Adrenal gland (tissue), 12 donors: Measurements from ENCODE around the gene RASD2. TPM values are rescaled to one million over a fixed set of nuclear protein-coding genes. Genes with fewer than 3 reads are reported as not detected.

ENCODE experiments used
- DNase-seq, 7 donors: peaks; one replicate each; pipeline ENCODE4 v3.0.0-alpha.2; 2019 to 2020
- H3K27ac ChIP-seq, 5 donors: fragments of 200-600 bp; sonication (generic) in 4 of 5; 1 replicate in 3 of 5; 2 replicates in 2 of 5; pipeline versions ENCODE4 v1.5.1 to v1.8.0; 2016 to 2020; ENCODE audit warnings: mild to moderate bottlenecking in 1 of 5
- H3K27me3 ChIP-seq: fragments of 200-600 bp; 2 replicates; pipeline ENCODE4 v1.8.0; 2021
- H3K36me3 ChIP-seq, 2 donors: fragments of 200-600 bp; replicated peaks in 1 of 2; 1 replicate in 1 of 2; 2 replicates in 1 of 2; pipeline versions ENCODE4 v1.5.1 to v1.8.0; 2018 to 2022
- H3K4me1 ChIP-seq, 2 donors: fragments of 200-600 bp; replicated peaks in 1 of 2; 1 replicate in 1 of 2; 2 replicates in 1 of 2; pipeline versions ENCODE4 v1.5.1 to v1.8.0; 2018 to 2021
- H3K4me3 ChIP-seq, 4 donors: fragments of 200-600 bp; sonication (generic) in 3 of 4; one replicate each; pipeline ENCODE4 v1.5.1; 2016 to 2018
- H3K9me3 ChIP-seq, 3 donors: fragments of 200-600 bp; sonication (generic) in 1 of 3; replicated peaks in 1 of 3; 1 replicate in 2 of 3; 2 replicates in 1 of 3; pipeline versions ENCODE4 v1.5.1 to v1.8.0; 2016 to 2021
- CTCF ChIP-seq, 6 experiments: fragments of 450-650 bp in 4 of 6; fragments of 200-600 bp in 2 of 6; sonication (generic) in 1 of 6; IDR thresholded peaks; 1 replicate in 5 of 6; 2 replicates in 1 of 6; pipeline versions ENCODE4 v1.5.1 to v1.8.0; 2016 to 2021; ENCODE audit warnings: antibody characterized with exemption in 6 of 6, mild to moderate bottlenecking in 2 of 6, moderate library complexity in 1 of 6
- POLR2A ChIP-seq, 2 donors: fragments of 450-650 bp; IDR thresholded peaks; one replicate each; pipeline ENCODE4 v1.6.1; 2017; ENCODE audit warnings: antibody characterized with exemption in 2 of 2, mild to moderate bottlenecking in 2 of 2, moderate library complexity in 1 of 2
- WGBS, 4 donors: extraction: QIAGEN DNeasy Blood & Tissue Kit in 2 of 4; methylation state at CpG; one replicate each; pipeline versions ENCODE4 v1.1.5 to v1.1.7; 2013 to 2017; 5-methylcytosine and 5-hydroxymethylcytosine counted together
- intact Hi-C, 2 donors: fragments of 100-400 bp; cut with DNase I; formaldehyde crosslinking; loops; one replicate each; pipeline versions ENCODE4 v1.14.1 to v1.15.0; 2022 to 2023
- polyA plus RNA-seq, 3 donors: library from polyadenylated mRNA; stranded (reverse); fragments of 200-250 nt in 2 of 3; fragments of 350-450 nt in 1 of 3; fragmentation: Illumina TruSeq in 1 of 3; extraction: RNeasy Lipid Tissue Mini Kit (QIAGEN cat#74804) in 1 of 3; gene quantifications; one replicate each; pipeline ENCODE4 v1.2.3, GENCODE V29; 2013 to 2014
- total RNA-seq, 9 donors: library from RNA; depleted of rRNA in 4 of 9; stranded (reverse); fragments of >200 nt in 4 of 9; fragments of 120-200 nt in 1 of 9; fragmentation: NEBNext Ultra II Directional in 1 of 9; extraction: Animal tissue kit (Norgen Biotek cat#: 25700) in 1 of 9; gene quantifications; one replicate each; pipeline versions ENCODE4 v1.1.0 to v1.2.4, GENCODE V29; 2013 to 2023
- donor health status: healthy with polysubstance abuse.
- donor health status: Bipolar disorder and iron deficiency.
- donor health status: DM: yes; HTN: yes; CAD: no.
- donor health status: DM: no; HTN: no; CAD: no.
- donor health status: DM: no; HTN: no; CAD: no.
- donor health status: DM: yes; HTN: yes; CAD: no.

RASD2 gene
- total and polyA plus RNA-seq, 12 donors: 0.06 to 10.4 (median 3.4) TPM

- TF ChIP-seq CTCF (IDR thresholded peaks at IDR 0.05) (no peak), POLR2A (IDR thresholded peaks at IDR 0.05) (no peak)
- H3K27me3 ChIP-seq: no peaks in the 10 kb centered on the region
- H3K27ac ChIP-seq: no peak overlapping the region
- H3K4me1 ChIP-seq: no peaks in the 10 kb centered on the region
- intact Hi-C loops: no loop called here
- DNase-seq: no peak
- no peak overlapping the region for H3K4me3 ChIP-seq
- WGBS, 4 donors: 67 to 85% (median 77%) methylated on average over 2 of the region's 2 CpGs
- no peaks in the 10 kb centered on the region for H3K36me3 ChIP-seq
- no peaks in the 10 kb centered on the region for H3K9me3 ChIP-seq
Observed at GRCh38 chr22:35559354-35560005, 18.8 kb downstream of the RASD2 start.

GRCh38 chr22:35560366-35560765 lies 19.7 kb downstream of the RASD2 start:
- no peak for DNase-seq
- Histone ChIP-seq H3K9me3 (no peaks in the 10 kb centered on the region), H3K36me3 (no peaks in the 10 kb centered on the region), H3K27me3 (no peaks in the 10 kb centered on the region), H3K4me1 (no peaks in the 10 kb centered on the region), H3K27ac (no peak overlapping the region), H3K4me3 (no peak overlapping the region)
- 69 to 78% (median 75%) methylated on average over 5 of the region's 5 CpGs for WGBS, 4 donors
- no peak for TF ChIP-seq POLR2A (IDR thresholded peaks at IDR 0.05)
- TF ChIP-seq CTCF (IDR thresholded peaks at IDR 0.05): no peak
- intact Hi-C loops: no loop called here

- intact Hi-C loops: no loop called here
- Histone ChIP-seq H3K36me3 (no peaks in the 10 kb centered on the region), H3K9me3 (no peaks in the 10 kb centered on the region), H3K4me1 (no peaks in the 10 kb centered on the region), H3K4me3 (no peak overlapping the region), H3K27me3 (no peaks in the 10 kb centered on the region), H3K27ac (no peak overlapping the region)
- WGBS, 4 donors: 79 to 89% (median 85%) methylated on average over 1 of the region's 1 CpG
- TF ChIP-seq CTCF (IDR thresholded peaks at IDR 0.05) (no peak), POLR2A (IDR thresholded peaks at IDR 0.05) (no peak)
- no peak for DNase-seq
Observed at GRCh38 chr22:35560824-35561223, 20.2 kb downstream of the RASD2 start.

GRCh38 chr22:35561796-35562526 lies 21.3 kb downstream of the RASD2 start:
- DNase-seq: no peak
- H3K27me3 ChIP-seq: no peaks in the 10 kb centered on the region
- H3K4me1 ChIP-seq: no peaks in the 10 kb centered on the region
- H3K9me3 ChIP-seq: no peaks in the 10 kb centered on the region
- 86 to 93% (median 88%) methylated on average over 20 of the region's 20 CpGs for WGBS, 4 donors
- TF ChIP-seq CTCF (IDR thresholded peaks at IDR 0.05) (no peak), POLR2A (IDR thresholded peaks at IDR 0.05) (no peak)
- no peak overlapping the region for H3K27ac ChIP-seq
- H3K4me3 ChIP-seq: no peak overlapping the region
- intact Hi-C loops: no loop called here
- no peaks in the 10 kb centered on the region for H3K36me3 ChIP-seq
